ENCODE data around the gene SLC7A1.

DNA sequence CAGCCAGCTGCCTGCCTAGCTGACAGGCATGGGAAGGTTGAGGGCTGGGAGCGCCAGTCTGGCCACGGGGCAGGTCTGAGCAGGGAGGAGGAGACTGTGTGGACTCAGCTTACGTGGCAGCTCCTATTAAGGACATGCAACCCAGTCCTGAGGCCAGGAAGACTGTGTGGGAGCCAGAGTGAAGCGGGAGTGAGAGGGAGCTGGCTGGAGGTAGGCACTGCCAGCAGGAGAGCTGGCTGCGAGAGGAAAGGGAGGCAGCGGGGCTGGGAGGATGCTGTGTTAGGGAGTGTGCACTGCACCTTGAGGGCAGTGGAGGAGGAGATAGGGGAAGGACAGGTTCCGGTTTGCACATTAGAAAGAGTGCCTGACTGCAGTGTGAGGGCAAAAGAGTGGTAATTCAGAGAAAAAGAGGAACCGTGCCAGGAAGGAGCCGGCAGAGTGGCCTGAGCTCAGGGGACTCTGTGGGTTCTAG is 99.2 kb downstream of the SLC7A1 start:
- TF ChIP-seq POLR2AphosphoS5 (IDR thresholded peaks at IDR 0.05) (peak in 1 of 3 donors; percentile 54), POLR2A (IDR thresholded peaks at IDR 0.05) (no peak)
- TF ChIP-seq, protein P1, sequence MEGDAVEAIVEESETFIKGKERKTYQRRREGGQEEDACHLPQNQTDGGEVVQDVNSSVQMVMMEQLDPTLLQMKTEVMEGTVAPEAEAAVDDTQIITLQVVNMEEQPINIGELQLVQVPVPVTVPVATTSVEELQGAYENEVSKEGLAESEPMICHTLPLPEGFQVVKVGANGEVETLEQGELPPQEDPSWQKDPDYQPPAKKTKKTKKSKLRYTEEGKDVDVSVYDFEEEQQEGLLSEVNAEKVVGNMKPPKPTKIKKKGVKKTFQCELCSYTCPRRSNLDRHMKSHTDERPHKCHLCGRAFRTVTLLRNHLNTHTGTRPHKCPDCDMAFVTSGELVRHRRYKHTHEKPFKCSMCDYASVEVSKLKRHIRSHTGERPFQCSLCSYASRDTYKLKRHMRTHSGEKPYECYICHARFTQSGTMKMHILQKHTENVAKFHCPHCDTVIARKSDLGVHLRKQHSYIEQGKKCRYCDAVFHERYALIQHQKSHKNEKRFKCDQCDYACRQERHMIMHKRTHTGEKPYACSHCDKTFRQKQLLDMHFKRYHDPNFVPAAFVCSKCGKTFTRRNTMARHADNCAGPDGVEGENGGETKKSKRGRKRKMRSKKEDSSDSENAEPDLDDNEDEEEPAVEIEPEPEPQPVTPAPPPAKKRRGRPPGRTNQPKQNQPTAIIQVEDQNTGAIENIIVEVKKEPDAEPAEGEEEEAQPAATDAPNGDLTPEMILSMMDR (IDR thresholded peaks at IDR 0.05 in 8 of 11, conservative IDR thresholded peaks at IDR 0.05 in 3 of 11) = no peak

Measured in spleen (tissue), 7 donors.